ENCODE data around the gene NFIA.

NFIA gene

DNA sequence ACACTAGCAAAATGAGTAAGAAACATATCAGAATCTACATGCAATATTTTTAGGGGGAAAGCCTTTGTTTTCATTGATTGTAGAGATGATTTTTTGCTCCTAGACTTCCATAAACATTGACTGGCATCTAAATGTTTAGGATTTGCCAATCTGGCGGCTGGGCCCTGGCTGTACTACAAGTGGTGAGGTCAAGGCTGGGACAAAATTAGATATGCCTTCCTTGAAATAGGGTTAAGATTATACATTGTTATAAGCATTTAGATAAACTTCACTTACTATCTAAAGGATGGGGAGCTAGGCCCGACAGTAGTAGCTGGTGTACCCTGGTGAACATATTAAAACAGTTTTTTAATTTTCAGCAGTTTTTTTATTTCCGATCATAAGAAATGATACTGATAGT, 5.2 kb downstream of the NFIA start:
- no peak for DNase-seq (ENCODE audit: low read depth)
- H3K4me3 ChIP-seq (ENCODE audit: low read depth, low read length), result no peak overlapping the region
- TF ChIP-seq, protein P1, sequence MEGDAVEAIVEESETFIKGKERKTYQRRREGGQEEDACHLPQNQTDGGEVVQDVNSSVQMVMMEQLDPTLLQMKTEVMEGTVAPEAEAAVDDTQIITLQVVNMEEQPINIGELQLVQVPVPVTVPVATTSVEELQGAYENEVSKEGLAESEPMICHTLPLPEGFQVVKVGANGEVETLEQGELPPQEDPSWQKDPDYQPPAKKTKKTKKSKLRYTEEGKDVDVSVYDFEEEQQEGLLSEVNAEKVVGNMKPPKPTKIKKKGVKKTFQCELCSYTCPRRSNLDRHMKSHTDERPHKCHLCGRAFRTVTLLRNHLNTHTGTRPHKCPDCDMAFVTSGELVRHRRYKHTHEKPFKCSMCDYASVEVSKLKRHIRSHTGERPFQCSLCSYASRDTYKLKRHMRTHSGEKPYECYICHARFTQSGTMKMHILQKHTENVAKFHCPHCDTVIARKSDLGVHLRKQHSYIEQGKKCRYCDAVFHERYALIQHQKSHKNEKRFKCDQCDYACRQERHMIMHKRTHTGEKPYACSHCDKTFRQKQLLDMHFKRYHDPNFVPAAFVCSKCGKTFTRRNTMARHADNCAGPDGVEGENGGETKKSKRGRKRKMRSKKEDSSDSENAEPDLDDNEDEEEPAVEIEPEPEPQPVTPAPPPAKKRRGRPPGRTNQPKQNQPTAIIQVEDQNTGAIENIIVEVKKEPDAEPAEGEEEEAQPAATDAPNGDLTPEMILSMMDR (conservative IDR thresholded peaks at IDR 0.05; ENCODE audit: low read depth, low read length), result no peak

DNA sequence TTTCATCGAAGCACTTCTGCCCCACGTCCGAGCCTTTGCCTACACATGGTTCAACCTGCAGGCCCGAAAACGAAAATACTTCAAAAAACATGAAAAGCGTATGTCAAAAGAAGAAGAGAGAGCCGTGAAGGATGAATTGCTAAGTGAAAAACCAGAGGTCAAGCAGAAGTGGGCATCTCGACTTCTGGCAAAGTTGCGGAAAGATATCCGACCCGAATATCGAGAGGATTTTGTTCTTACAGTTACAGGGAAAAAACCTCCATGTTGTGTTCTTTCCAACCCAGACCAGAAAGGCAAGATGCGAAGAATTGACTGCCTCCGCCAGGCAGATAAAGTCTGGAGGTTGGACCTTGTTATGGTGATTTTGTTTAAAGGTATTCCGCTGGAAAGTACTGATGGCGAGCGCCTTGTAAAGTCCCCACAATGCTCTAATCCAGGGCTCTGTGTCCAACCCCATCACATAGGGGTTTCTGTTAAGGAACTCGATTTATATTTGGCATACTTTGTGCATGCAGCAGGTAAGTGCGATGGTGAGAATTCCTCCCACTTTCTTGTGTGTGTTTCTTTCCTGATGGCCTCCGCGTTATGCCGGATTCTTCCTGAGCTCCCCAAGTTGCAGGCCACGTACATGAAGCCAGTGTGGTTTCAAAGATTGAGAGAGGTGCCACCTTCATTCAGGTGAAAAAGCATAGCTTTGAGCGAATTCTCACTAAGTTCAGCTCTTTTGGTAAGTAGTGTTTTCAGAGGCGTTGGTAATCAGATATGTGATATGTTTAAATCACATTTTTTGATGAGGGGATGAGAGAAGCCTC, 6.0 kb downstream of the NFIA start:
- no peak overlapping the region for H3K4me3 ChIP-seq (ENCODE audit: low read depth, low read length)
- DNase-seq (ENCODE audit: low read depth), result no peak
- TF ChIP-seq, protein P1 (conservative IDR thresholded peaks at IDR 0.05; ENCODE audit: low read depth, low read length), result no peak

DNA sequence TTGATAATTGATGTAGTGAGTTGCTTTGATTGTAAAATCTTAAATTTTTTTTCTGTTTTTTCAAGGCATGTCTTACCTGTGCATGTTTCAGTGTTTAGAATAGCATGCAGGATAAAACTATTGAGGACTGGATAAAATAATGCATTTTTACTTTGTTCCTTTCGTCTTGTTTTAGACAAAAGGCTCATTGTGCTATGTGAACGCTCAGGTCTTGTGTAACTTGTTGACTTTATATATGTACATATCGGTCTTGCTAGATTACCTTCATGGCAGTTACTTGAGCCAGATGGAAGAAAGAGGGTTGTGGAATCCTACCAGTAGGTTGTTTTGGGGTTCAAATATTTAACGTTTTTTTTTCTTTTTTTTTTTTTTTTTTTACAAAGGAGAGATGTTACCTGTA, 7.0 kb downstream of the NFIA start:
- TF ChIP-seq, protein P1 (conservative IDR thresholded peaks at IDR 0.05; ENCODE audit: low read depth, low read length), result no peak
- no peak for DNase-seq (ENCODE audit: low read depth)
- no peak overlapping the region for H3K4me3 ChIP-seq (ENCODE audit: low read depth, low read length)

DNA sequence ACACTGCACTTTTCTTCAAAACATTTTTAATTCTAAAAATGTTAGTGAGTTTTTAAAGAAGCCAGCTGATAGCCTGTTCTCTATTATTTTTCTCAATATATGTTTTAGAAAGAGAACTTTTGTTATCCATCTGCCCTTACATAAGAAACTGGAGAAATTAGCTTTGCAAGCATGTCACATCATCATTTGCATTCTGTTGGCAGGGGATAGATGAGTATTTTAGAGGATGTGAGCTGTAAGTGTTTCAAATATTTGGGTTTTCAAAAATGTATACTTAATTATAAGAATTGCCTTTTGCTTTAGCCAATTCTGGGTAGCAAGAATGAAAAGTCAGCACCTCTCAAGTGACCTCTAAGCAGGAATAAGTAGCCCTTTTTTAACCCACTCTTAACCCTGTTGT, 7.4 kb downstream of the NFIA start:
- DNase-seq (ENCODE audit: low read depth), result no peak
- no peak overlapping the region for H3K4me3 ChIP-seq (ENCODE audit: low read depth, low read length)
- TF ChIP-seq, protein P1 (conservative IDR thresholded peaks at IDR 0.05; ENCODE audit: low read depth, low read length), result no peak

DNA sequence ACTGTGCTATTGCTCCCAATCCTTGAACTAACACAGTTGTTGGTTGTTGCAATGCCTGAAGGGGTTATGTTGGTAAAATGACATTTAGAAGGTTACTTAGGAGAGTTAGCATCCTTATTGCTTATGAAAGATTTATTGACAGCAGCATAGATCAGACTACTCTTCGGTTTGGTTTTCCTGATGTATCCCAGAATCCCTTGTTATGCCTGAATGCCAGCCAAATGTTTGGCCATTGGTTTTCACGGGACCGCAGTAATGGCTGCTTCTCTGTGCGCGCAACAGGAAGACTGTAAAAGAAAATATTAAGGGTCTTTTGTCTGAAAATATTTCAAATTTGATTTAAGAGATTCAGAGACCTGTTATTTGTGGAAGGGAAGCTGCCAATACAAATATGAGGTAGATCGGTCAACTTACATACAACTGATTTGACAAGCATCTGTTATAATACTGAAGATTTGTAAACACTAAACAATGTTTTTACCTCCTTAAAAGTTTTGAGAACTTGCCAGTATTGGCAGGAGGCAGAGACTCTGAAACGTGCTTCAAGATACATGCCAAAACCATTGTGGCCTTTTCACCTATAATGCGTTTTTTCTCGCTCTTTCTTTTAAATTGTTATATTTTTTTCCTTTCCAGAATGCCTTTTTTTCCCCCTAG, 8.3 kb downstream of the NFIA start:
- TF ChIP-seq, protein P1 (conservative IDR thresholded peaks at IDR 0.05; ENCODE audit: low read depth, low read length), result no peak
- no peak for DNase-seq (ENCODE audit: low read depth)
- H3K4me3 ChIP-seq (ENCODE audit: low read depth, low read length), result no peak overlapping the region

DNA sequence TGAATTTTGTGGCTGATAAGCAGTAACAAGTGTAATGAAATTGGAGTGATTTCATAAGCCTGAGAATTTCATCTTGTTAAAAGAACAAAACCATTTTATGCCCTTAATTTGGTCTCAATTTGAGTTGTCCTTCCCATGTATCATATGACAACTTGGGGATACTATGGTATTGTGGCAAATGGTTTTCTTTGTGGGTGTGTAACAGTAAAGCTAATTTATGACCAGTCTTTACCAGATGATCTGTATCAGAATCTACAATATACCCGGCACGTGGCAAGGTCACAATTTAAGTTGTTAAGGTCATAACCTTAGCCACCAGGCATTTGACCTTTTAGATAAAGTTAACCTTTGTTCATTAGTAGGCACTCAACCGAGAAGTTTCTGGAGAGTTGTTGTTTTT, 9.1 kb downstream of the NFIA start:
- TF ChIP-seq, protein P1 (conservative IDR thresholded peaks at IDR 0.05; ENCODE audit: low read depth, low read length), result no peak
- DNase-seq (ENCODE audit: low read depth), result no peak
- no peak overlapping the region for H3K4me3 ChIP-seq (ENCODE audit: low read depth, low read length)

Measured in choroid plexus epithelial cell (primary cell).